ENCODE results near the gene PACC1.

- TF ChIP-seq POLR2A (IDR thresholded peaks at IDR 0.05) (no peak), CTCF (IDR thresholded peaks at IDR 0.05 in 8 of 11, conservative IDR thresholded peaks at IDR 0.05 in 3 of 11) (peak in 10 of 11 experiments; percentile 9 to 72 (median 48)), POLR2AphosphoS5 (IDR thresholded peaks at IDR 0.05) (no peak)
Observed at GRCh38 chr1:212457740-212458338, 43.2 kb upstream of the PACC1 start.
